Bronchial epithelial cell (primary cell): ENCODE data around the gene MYOC. TPM values are rescaled to one million over a fixed set of nuclear protein-coding genes. Genes with fewer than 3 reads are reported as not detected.

ENCODE experiments used
- DNase-seq: peaks from one replicate; pipeline ENCODE4 v3.0.0-alpha.2; 2010; ENCODE audit warnings: low read depth
- FAIRE-seq: peaks from 2 replicates; lab custom pipeline; 2011; peaks lifted over from hg19 to GRCh38; lab: Jason Lieb, UNC
- H3K27me3 ChIP-seq: 2 replicates; pipeline ENCODE4 v1.5.1; 2011; ENCODE audit warnings: low read length; ENCODE audit not compliant: control insufficient read depth, insufficient read depth
- H3K36me3 ChIP-seq: 2 replicates; pipeline ENCODE4 v1.5.1; 2011; ENCODE audit warnings: low read length; ENCODE audit not compliant: control insufficient read depth, insufficient read depth
- H3K4me3 ChIP-seq: 2 replicates; pipeline ENCODE4 v1.5.1; 2011; ENCODE audit warnings: mild to moderate bottlenecking, low read depth, low read length, control low read depth
- total RNA-seq: library from RNA; depleted of rRNA; stranded (reverse); fragments of >200 nt; gene quantifications from 2 replicates; pipeline ENCODE4 v1.2.1, GENCODE V29; 2014
- TF ChIP-seq, protein P1 (sequence below): IDR thresholded peaks from 2 replicates; pipeline ENCODE4 v1.5.1; 2011; ENCODE audit warnings: mild to moderate bottlenecking, moderate library complexity, low read length, control low read depth, inconsistent platforms; ENCODE audit not compliant: insufficient read depth, severe bottlenecking

MYOC gene
- total RNA-seq, 1 donor from 2014 or later: not detected

GRCh38 chr1:171637928-171638576 lies 14.4 kb downstream of the MYOC start:
- Histone ChIP-seq H3K4me3 (no peak overlapping the region), H3K27me3 (no peaks in the 10 kb centered on the region), H3K36me3 (no peaks in the 10 kb centered on the region)
- no peak for DNase-seq
- TF ChIP-seq, protein P1, sequence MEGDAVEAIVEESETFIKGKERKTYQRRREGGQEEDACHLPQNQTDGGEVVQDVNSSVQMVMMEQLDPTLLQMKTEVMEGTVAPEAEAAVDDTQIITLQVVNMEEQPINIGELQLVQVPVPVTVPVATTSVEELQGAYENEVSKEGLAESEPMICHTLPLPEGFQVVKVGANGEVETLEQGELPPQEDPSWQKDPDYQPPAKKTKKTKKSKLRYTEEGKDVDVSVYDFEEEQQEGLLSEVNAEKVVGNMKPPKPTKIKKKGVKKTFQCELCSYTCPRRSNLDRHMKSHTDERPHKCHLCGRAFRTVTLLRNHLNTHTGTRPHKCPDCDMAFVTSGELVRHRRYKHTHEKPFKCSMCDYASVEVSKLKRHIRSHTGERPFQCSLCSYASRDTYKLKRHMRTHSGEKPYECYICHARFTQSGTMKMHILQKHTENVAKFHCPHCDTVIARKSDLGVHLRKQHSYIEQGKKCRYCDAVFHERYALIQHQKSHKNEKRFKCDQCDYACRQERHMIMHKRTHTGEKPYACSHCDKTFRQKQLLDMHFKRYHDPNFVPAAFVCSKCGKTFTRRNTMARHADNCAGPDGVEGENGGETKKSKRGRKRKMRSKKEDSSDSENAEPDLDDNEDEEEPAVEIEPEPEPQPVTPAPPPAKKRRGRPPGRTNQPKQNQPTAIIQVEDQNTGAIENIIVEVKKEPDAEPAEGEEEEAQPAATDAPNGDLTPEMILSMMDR: no peak
- no peak for FAIRE-seq

GRCh38 chr1:171636141-171636540 lies 16.3 kb downstream of the MYOC start:
- Histone ChIP-seq H3K27me3 (no peaks in the 10 kb centered on the region), H3K4me3 (no peak overlapping the region), H3K36me3 (no peaks in the 10 kb centered on the region)
- TF ChIP-seq, protein P1: no peak
- FAIRE-seq (no peak), DNase-seq (no peak)

DNA sequence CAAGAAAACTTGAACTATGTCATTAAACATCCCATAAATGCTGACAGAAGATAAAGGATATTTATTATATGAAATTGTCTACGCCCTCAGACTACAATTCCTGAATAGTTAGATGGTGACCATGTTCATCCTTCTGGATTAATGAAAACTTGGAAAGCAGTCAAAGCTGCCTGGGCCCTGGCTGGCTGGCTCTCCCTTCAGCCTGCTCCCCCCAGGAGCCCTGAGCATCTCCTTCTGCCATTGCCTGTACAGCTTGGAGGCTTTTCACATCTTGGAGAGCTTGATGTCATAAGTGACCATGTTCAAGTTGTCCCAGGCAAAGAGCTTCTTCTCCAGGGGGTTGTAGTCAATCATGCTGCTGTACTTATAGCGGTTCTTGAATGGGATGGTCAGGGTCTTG lies 16.8 kb downstream of the MYOC start:
- no peak for DNase-seq
- no peak overlapping the region for H3K4me3 ChIP-seq
- FAIRE-seq: no peak
- TF ChIP-seq, protein P1: no peak
- H3K36me3 ChIP-seq: no peaks in the 10 kb centered on the region
- H3K27me3 ChIP-seq: no peaks in the 10 kb centered on the region

GRCh38 chr1:171628225-171628624 lies 24.3 kb downstream of the MYOC start:
- FAIRE-seq: no peak
- no peak for DNase-seq
- Histone ChIP-seq H3K36me3 (no peaks in the 10 kb centered on the region), H3K27me3 (no peaks in the 10 kb centered on the region), H3K4me3 (no peak overlapping the region)
- TF ChIP-seq, protein P1: no peak

GRCh38 chr1:171627020-171627419 lies 25.5 kb downstream of the MYOC start:
- DNase-seq: no peak
- no peaks in the 10 kb centered on the region for H3K36me3 ChIP-seq
- no peak overlapping the region for H3K4me3 ChIP-seq
- TF ChIP-seq, protein P1: no peak
- H3K27me3 ChIP-seq: no peaks in the 10 kb centered on the region
- FAIRE-seq: no peak

DNA sequence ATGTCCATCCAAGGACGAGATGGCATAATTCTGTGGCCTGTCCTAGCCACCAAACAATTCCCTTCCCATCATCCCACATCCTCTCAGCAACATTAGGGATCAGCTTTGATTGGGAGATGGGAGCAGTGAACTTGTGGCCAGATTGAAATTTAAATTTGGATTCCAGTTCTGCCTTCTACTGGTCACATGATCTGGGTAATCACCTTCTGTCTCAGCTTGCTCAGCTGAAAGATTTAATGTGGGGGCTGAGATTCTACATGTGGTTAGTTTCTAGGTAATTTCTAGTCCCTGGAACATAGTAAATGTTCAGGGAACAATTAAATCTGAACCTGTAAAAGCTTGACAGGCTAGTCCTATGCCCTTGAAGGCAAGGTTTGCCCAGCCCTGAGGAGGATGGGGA lies 27.3 kb downstream of the MYOC start:
- no peak overlapping the region for H3K4me3 ChIP-seq
- DNase-seq (no peak), FAIRE-seq (no peak)
- TF ChIP-seq, protein P1: no peak
- H3K36me3 ChIP-seq: no peaks in the 10 kb centered on the region
- no peaks in the 10 kb centered on the region for H3K27me3 ChIP-seq
